HepG2 (cell line): ENCODE data around the gene NLRP6. TPM values are rescaled to one million over a fixed set of nuclear protein-coding genes. Genes with fewer than 3 reads are reported as not detected.
A peak's percentile ranks its signal among the peaks of the same experiment; 100 is the strongest.
"Not testable (repeated sequence)": the region's sequence is repeated elsewhere in the genome, so short reads cannot be mapped to it uniquely, and the experiment has no call there.

ENCODE experiments used
- ATAC-seq: fragments of 200-7000 bp; cut with Tn5 transposase; 3 replicates; pipeline ENCODE4 v1.9.1; 2020; ENCODE audit warnings: mild to moderate bottlenecking, moderate library complexity
- BruUV-seq: library from RNA; stranded (reverse); fragments of 400-500 nt; replicated peaks from 2 replicates; lab custom pipeline; 2021; lab: Mats Ljungman, UMichigan
- CTCF ChIA-PET: fragments of 300-600 bp; formaldehyde crosslinking; extraction: SDS; loops from one replicate; lab custom pipeline; 2021; ENCODE audit warnings: low total read pairs, inconsistent platforms, low intra/inter-chr PET ratio; lab: Yijun Ruan, JAX
- POLR2A ChIA-PET: fragments of 350-600 bp; sonication (Branson Sonifier 250); formaldehyde crosslinking; loops from one replicate; lab custom pipeline; 2020; ENCODE audit warnings: antibody characterized with exemption, inconsistent platforms; lab: Yijun Ruan, JAX
- DNase-seq: peaks from one replicate; pipeline ENCODE4 v3.0.0-alpha.2; 2015; ENCODE audit warnings: low spot score
- FAIRE-seq: peaks from 3 replicates; lab custom pipeline; 2011; peaks lifted over from hg19 to GRCh38; lab: Jason Lieb, UNC
- H2AFZ ChIP-seq: one replicate; pipeline ENCODE4 v1.6.1; 2011; ENCODE audit warnings: low read length, inconsistent platforms
- H3K27ac ChIP-seq: fragments of 300-600 bp; 3 replicates; pipeline ENCODE4 v1.8.0; 2011; ENCODE audit warnings: mixed run types, mild to moderate bottlenecking, mixed read lengths, low read length, inconsistent platforms; ENCODE audit not compliant: insufficient read depth; ENCODE audit errors: extremely low read length
- H3K27me3 ChIP-seq, 2 experiments: fragments of 200-600 bp in 1 of 2; 2 replicates in 1 of 2; 3 replicates in 1 of 2; pipeline versions ENCODE4 v1.6.0 to v1.8.0; 2011; ENCODE audit warnings: low read length in 2 of 2, mild to moderate bottlenecking in 2 of 2, moderate library complexity in 2 of 2, inconsistent platforms in 1 of 2; ENCODE audit not compliant: insufficient read depth in 2 of 2, control insufficient read depth in 1 of 2
- H3K36me3 ChIP-seq, 2 experiments: fragments of 200-600 bp in 1 of 2; replicated peaks in 1 of 2; 2 replicates in 1 of 2; 3 replicates in 1 of 2; pipeline versions ENCODE4 v1.5.1 to v1.8.0; 2011; ENCODE audit warnings: low read length in 2 of 2, inconsistent platforms in 1 of 2; ENCODE audit not compliant: insufficient read depth in 2 of 2, control insufficient read depth in 1 of 2
- H3K4me1 ChIP-seq: 2 replicates; pipeline ENCODE4 v1.5.1; 2012; ENCODE audit warnings: low read length, inconsistent platforms; ENCODE audit not compliant: insufficient read depth
- H3K4me2 ChIP-seq: 2 replicates; pipeline ENCODE4 v1.6.0; 2011; ENCODE audit warnings: low read depth, low read length, inconsistent platforms
- H3K4me3 ChIP-seq, 3 experiments: fragments of 200-600 bp in 1 of 3; sonication (generic), shearing (Covaris generic) in 1 of 3; replicated peaks in 1 of 3; 2 replicates each; pipeline ENCODE4 v1.5.1; 2011 to 2016; ENCODE audit warnings: low read length in 3 of 3, inconsistent platforms in 2 of 3, low read depth in 2 of 3, mild to moderate bottlenecking in 2 of 3, control low read depth in 1 of 3, mixed read lengths in 1 of 3; ENCODE audit not compliant: insufficient read depth in 1 of 3
- H3K79me2 ChIP-seq: one replicate; pipeline ENCODE4 v1.6.1; 2011; ENCODE audit warnings: low read length, inconsistent platforms; ENCODE audit not compliant: insufficient read depth
- H3K9ac ChIP-seq: 2 replicates; pipeline ENCODE4 v1.6.0; 2011; ENCODE audit warnings: mild to moderate bottlenecking, low read depth, low read length, inconsistent platforms; ENCODE audit not compliant: insufficient read depth
- H3K9me3 ChIP-seq: 2 replicates; pipeline ENCODE4 v1.5.1; 2012; ENCODE audit warnings: mild to moderate bottlenecking, low read length
- H4K20me1 ChIP-seq: 2 replicates; pipeline ENCODE4 v1.6.0; 2011; ENCODE audit warnings: inconsistent platforms, mild to moderate bottlenecking, low read length, moderate library complexity; ENCODE audit not compliant: insufficient read depth
- RAD51 ChIP-seq: fragments of 450-650 bp; IDR thresholded peaks from 2 replicates; pipeline ENCODE4 v1.6.1; 2016; ENCODE audit warnings: borderline replicate concordance
- TFAP4 ChIP-seq: sonication (generic); IDR thresholded peaks from 2 replicates; pipeline ENCODE4 v1.6.1; 2016; ENCODE audit warnings: low read depth, borderline replicate concordance
- USF2 ChIP-seq, 2 experiments: sonication (generic) in 1 of 2; formaldehyde crosslinking in 1 of 2; IDR thresholded peaks; 2 replicates each; pipeline versions ENCODE4 v1.5.1 to v1.6.1; 2011 to 2020; ENCODE audit warnings: borderline replicate concordance in 1 of 2, low read depth in 1 of 2, low read length in 1 of 2, mild to moderate bottlenecking in 1 of 2, missing genetic modification reagents in 1 of 2, moderate library complexity in 1 of 2
- WGBS: methylation state at CpG from one replicate; pipeline ENCODE4 v1.1.6; 2017; ENCODE audit warnings: low lambda C conversion rate; 5-methylcytosine and 5-hydroxymethylcytosine counted together
- in situ Hi-C: cut with HindIII; loops from 2 replicates; pipeline ENCODE4 v1.10.0; 2017; ENCODE audit warnings: low pct_unique_long_range_greater_than_20kb; ENCODE audit not compliant: extremely low pct_ligation_motif_present
- intact Hi-C: fragments of 100-400 bp; cut with micrococcal nuclease; formaldehyde crosslinking; loops from one replicate; pipeline ENCODE4 v1.10.0; 2022; ENCODE audit not compliant: unreplicated experiment
- polyA plus RNA-seq, 8 experiments: library from polyadenylated mRNA; depleted of rRNA in 3 of 8; stranded (reverse) in 7 of 8; unstranded in 1 of 8; fragments of >200 nt; fragmentation: Illumina TruSeq in 4 of 8; extraction: Trizol in 4 of 8; gene quantifications; 2 replicates each; pipeline versions ENCODE4 v1.2.1 to v1.2.3, GENCODE V29; 2011 to 2016; ENCODE audit warnings: low read depth in 4 of 8, missing spikeins in 1 of 8, mixed read lengths in 1 of 8; ENCODE audit not compliant: insufficient read depth in 1 of 8
- total RNA-seq, 5 experiments: library from RNA; depleted of rRNA; stranded (reverse); fragments of >200 nt; fragmentation: Illumina TruSeq; extraction: Trizol; gene quantifications; 2 replicates each; pipeline ENCODE4 v1.2.3, GENCODE V29; 2016; ENCODE audit warnings: low read depth in 1 of 5

NLRP6 gene
- total and polyA plus RNA-seq, 2 of the 13 experiments (the other 11 are each of a cell fraction or from before 2014, with no cell fraction given), result not detected

GRCh38 chr11:324593-325517 is 46.6 kb downstream of the NLRP6 start:
- DNase-seq; H3K27me3 ChIP-seq; H3K36me3 ChIP-seq; H3K27ac ChIP-seq; in situ Hi-C loops; FAIRE-seq; H3K9me3 ChIP-seq; CTCF ChIA-PET; H3K79me2 ChIP-seq; intact Hi-C loops; H4K20me1 ChIP-seq; BruUV-seq; TF ChIP-seq USF2 (CRISPR knock-in tag; IDR thresholded peaks at IDR 0.05; ENCODE audit: borderline replicate concordance): not testable (repeated sequence)
- POLR2A ChIA-PET, result interaction anchor here (0.7 to 6.1 kb wide), 4 partner anchors 12 to 40 kb away, joined by 3 to 85 read pairs (median 4); no protein-coding TSS in a partner anchor
- peak overlapping the region; percentile 69 for H3K4me2 ChIP-seq
- H2AFZ ChIP-seq, result peak overlapping the region; percentile 1
- H3K4me3 ChIP-seq, result peak overlapping the region; percentile 7 to 50 (median 36); a peak in 5 of 6 replicates
- TF ChIP-seq USF2 (IDR thresholded peaks at IDR 0.05; ENCODE audit: low read depth, low read length) (peak; percentile 73), RAD51 (peak; percentile 84), TFAP4 (peak; percentile 15; the same call in 1 of the 2 replicates)
- peak overlapping the region; percentile 20; the same call in 1 of the 2 replicates for H3K9ac ChIP-seq
- peak; percentile 19; the same call in 1 of the 3 replicates for ATAC-seq
- 37% methylated on average over 26 of the region's 34 CpGs for WGBS
- peaks cover 63% of the 10 kb centered on the region for H3K4me1 ChIP-seq
